Stimulated activated CD4-positive, alpha-beta T cell treated with anti-CD3 and anti-CD28 coated beads, Interleukin-4, amount 100 ng/mL, for 4 hours (primary cell): Measurements from ENCODE around the gene DEK.
"Not testable (repeated sequence)": the region's sequence is repeated elsewhere in the genome, so short reads cannot be mapped to it uniquely, and the experiment has no call there.

ENCODE experiments used
- DNase-seq, 2 experiments: peaks; one replicate each; pipeline ENCODE4 v3.0.0-alpha.2; 2020

Gene DEK

DNA sequence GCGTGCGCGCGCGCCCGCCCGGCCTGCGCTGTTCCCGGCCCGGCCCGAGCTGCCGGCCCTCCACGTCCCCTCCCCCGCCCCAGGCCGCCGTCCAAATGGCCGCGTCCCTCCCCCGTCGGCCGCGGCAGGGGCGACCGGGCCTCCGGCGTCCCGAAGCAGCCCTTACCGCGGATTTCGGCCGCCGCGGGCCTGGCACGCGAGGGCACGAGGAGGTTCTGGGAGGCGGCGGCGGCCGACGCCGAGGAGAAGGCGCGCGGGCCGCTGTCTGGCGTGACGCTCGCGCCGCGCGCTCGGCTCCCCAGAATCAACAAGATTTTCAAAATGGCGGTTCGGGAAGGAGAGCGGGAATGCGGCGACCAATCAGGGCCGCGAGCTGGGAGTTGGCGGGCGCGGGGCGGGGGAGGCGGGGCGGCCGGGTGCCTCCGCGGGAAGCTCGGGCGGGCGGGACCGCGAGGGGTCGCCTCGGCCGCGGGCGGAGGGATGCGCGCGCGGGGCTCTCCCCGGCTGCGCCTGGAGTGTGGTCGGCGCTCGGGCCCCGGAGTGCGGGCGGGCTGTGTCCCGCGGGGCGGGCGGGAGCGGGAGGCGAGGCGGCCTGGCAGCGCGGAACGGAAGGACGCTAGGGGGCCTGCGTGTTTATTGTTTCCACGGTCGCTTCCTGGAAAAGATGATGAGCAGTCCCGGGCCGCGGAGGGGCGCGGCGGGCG is at the start of gene DEK:
TSS of gene DEK (minus strand) at position 312 of the 704 bp plus-strand sequence. CDS start 543 bp downstream, outside the sequence.
- DNase-seq = peak; percentile 77 to 86

- DNase-seq = no peak
Observed at GRCh38 chr6:18312368-18312767, 48.0 kb upstream of the DEK start.

GRCh38 chr6:18310010-18310409 is 45.7 kb upstream of the DEK start:
- not testable (repeated sequence) for DNase-seq

DNA sequence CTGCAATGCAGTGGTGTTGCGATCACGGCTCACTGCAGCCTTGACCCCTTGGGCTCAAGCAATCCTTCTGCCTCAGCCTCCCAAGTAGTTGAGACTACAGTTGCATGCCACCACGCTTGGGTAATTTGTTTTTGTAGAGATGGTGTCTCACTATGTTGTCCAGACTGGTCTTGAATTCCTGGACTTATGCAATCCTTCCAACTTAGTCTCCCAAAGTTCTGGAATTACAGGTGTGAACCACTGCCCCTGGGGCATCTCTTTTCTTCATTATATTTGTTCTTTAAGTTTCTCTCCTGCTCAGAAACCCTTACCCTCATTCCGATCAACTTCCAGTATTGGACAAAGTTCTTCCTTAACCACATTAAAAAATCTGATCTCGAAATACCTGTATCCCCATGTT is 44.7 kb upstream of the DEK start:
- DNase-seq = no peak

DNA sequence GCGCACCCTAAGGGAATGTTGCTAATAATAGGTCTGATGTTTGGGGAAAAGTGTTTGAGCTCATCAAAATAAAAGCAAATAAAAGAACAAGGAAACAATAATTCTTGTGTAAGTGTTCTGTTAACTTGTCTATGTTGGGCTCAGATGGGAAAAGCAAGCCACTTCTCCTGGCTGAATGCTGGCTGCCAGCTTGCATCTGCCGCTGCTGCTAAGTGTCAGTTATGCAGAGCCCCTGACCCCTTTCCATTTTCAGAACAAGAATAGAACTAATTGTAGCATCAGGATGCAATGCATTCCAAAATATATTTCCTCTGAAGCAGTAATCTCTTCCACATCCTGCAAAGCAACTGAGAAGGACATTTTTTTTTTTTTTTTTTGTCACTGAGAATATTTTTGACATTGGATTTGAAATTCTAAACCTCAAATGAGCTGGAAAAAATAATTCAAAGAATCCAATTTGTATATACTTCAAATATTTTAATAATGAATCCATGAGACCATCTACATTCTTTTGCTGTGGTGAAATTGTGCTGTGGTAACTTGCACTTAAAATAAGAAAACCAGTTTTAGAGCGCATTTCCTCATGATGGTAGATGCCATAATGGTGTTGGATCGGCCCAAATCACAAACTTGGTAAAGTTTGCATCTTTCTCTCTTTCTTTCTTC is 43.9 kb upstream of the DEK start:
- DNase-seq = no peak

GRCh38 chr6:18306977-18307376 is 42.6 kb upstream of the DEK start:
- no peak for DNase-seq

DNA sequence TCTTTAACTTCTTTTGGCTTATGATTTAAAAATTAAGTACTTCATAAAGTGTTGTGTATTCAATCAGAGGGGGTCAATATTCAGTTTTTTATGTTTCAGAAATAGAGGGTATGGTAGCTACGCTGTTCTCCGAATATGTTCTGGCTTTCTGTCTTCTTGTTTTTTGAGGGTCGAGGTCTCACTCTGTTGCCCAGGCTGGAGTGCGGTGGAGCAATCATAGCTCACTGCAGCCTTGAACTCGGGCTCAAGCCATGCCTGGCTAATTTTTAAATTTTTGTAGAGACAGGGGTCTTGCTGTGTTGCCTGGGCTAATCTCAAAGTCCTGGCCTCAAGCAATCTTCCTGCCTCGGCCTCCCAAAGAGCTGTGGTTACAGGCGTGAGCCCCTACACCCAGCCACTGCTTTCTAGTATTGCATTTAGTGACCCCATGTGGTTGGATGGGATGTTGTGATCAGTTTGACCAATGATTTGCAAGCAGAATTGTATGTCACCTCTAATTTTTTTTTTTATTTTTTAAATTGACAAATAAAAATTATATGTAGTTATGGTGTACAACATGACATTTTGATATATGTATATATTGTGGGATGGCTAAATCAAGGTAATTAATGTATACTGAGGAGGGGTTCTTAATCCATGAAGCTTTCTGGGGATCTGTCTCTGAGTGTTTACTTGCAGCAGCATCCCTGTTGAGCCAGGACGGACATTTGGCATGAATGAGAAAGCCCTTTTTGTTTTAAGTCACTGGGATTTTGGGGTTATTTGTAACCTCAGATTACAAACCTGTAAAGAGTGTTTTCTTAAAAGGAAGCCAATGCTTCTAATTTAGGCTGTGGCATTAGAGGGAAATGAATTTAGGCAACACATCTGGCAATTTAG is 38.5 kb upstream of the DEK start:
- no peak for DNase-seq

DNA sequence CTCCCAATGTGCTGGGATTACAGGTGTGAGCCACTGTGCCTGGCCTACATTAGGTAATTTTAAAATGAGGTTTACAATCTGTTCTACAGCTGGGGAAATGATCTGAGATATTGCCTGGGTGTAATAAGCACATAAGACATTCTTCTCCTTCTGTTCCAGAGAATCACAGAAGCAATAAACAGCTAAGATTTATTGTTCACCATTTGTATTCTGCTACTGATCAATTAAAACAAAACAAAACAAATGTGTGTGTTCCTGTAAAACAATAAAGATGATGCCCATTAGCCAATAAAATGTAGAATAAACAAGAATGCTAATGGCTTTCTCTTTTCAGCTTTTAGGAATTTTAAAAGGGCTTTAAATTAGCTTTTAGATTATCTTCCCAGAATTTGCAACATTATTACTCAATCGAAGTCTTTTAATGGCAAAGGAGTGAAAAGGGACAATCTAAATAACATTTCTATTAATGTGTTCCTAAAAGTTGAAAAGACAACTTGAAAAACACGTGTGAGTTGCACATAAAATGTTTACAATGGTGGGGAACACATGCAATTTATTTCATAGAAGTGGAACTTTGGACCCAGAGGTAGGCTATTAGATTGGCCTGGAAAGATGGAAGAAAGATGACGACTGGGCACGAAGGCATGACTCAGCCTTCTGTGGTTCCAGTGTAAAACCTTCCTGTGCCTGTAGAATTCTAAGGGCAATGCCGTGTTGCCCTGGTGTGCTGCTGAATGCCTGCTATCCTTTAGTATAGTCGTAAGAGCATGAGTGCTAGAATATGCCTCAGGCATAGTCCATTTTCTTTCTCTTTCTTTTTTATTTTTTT is 29.0 kb upstream of the DEK start:
- DNase-seq = no peak

- DNase-seq = no peak
Observed at GRCh38 chr6:18289283-18289682, 25.0 kb upstream of the DEK start.

DNA sequence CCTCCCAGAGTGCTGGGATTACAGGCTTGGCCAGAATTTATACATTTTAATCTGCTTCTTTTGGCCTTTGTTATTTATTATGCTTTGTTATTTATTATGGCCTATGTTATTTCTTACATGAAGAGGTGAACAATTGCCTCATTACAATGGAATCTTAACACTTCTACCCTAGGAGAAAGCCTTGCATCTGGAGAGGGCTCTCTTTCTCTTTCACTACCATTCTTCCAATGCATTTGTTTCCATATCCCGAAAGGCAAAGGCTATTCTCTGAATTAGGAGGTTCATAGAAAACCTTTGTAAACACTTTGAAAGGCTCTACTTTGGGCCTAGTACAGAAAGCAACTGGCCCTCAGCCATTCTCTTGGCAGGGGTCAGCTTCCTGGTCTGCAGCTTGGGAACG is 19.9 kb upstream of the DEK start:
- no peak for DNase-seq

DNA sequence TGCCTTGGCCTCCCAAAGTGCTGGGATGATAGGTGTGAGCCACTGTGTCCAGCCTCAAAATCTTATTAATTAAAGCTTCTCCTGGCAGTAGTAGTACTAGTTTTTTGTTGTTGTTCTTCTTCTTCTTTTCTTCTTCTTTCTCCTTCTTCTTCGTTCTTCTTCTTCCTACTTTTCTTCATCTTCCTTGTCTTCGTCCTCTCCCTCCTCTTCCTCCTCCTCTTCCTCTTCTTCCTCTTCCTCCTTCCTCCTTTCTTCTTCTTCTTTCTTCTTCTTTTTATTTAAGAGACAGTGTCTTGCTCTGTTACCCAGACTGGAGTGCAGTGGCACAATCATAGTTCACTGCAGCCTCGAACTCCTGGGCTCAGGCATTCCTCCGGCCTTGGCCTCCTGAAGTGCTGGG is 17.2 kb upstream of the DEK start:
- no peak for DNase-seq

- DNase-seq = no peak
Observed at GRCh38 chr6:18280084-18280483, 15.8 kb upstream of the DEK start.

DNA sequence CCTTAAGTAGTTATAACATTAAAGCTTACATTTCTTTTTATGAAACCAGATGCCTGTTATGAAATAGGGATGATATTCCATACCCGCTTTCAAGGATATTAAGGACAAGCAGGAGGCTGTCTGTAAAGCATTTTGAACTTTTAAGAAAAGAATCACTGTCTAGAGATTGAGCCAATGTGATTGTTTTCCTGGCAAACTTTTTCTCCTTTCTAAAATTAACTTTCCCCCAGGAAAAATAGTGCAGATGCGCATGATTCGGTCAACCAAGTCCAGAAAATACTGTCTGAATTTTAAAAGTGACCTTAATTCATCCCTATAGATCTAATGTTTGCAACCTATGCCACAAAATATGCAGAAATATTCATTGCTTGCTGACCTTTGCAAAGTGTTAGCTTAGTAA is 15.1 kb upstream of the DEK start:
- DNase-seq = no peak

DNA sequence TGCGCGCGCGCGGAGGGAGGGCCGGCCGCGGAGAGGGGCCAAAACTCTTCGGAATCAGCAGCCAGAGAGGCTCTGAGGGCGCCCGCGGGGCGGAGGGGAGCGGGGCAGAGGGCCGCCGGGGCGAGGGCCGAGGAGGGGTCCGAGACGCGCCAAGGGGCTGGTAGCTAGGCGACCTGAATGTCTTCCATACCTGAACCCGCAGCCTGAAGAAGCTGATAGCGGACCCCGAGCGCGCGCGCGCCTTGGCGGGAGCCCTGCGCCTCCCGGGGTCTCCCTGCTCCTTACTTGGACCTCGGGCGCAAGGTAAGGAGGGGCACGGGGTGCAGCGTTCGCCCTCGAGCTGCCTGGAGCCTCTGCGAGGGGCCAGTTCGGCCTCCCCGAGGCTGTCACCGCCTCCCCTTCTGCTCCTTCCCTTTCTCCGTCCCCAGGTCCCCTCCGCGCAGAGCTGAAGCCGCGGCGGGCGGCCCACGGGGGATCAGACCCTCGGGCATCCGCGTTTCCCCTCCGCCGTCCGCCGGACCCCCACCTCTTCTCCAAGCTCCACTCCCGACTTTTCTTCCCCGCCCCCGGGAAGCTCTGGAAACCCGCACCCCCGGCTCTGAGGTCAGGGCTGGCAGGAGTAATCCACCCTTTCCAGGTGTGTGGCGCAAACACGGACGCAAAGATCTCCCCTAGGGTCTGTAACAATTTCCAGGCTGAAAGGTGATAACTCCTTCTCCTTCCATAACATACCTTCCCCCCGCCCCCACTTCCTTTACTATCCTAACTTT is 13.1 kb upstream of the DEK start:
- no peak for DNase-seq

DNA sequence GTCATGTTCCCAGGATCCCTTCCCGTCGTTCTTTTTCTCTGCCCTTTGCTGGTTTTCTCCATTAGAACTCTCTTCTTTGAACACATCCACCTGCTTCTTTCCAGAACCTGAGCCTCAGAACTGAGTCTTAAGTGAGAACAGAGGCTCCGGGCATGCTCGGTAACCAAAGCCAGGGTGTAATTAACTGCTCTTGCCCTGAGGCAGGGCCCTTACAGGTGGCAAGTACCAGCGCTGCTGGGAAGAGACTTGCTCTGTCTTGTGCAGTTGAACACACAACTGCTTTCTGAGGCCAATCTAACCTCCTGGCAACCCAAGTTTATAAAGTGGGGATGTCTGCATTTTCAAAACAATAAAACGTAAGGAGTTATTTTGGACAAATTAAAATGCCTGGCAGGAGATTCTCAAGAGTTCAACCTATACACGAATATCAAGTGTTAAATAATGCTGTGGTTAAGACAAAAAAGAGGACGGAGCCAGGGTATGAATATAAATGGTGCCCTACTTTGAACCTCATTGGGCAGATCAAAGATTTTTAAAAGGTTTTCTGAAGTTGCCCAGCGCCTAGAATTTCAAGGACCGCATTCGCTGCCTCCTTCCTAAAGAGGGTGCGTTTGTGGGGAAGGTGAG is 12.4 kb upstream of the DEK start:
- no peak for DNase-seq

GRCh38 chr6:18270216-18270615 is 5.9 kb upstream of the DEK start:
- DNase-seq = no peak

DNA sequence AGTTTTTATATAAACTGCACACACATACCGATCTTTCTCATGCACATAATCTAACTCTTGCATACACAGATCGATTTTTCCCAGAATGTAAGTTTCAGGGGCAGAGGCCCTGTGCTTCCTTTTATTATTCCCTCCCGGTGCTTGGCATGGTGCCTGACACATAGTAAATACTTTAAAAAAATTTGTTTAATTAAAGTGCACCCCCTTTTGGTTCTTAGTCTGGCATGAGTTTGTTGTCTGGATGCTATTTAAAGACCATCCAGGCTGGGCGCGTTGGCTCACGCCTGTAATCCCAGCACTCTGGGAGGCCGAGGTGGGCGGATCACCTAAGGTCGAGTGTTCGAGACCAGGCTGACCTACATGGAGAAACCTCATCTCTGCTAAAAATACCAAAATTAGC is 5.4 kb upstream of the DEK start:
- no peak for DNase-seq

DNA sequence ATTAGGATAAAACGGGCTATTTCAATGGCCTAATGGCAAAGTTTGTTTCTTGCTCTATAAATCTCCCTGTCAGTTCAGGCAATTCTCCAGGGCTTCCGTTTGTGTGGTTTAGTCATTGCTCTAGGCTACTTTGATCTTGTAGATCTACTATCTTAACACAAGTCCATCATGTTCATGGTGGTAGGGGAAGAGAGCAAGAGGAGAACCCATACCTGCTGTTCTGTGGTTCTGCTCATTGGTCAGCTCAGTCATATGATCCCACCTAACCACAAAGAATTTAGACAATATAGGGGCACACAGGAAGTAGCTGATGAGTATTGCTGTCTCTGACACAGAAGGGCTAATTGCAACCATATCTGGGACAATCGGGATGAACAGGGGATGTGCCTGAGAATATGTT is 4.9 kb upstream of the DEK start:
- DNase-seq = no peak

- DNase-seq = no peak
Observed at GRCh38 chr6:18268066-18268465, 3.7 kb upstream of the DEK start.

DNA sequence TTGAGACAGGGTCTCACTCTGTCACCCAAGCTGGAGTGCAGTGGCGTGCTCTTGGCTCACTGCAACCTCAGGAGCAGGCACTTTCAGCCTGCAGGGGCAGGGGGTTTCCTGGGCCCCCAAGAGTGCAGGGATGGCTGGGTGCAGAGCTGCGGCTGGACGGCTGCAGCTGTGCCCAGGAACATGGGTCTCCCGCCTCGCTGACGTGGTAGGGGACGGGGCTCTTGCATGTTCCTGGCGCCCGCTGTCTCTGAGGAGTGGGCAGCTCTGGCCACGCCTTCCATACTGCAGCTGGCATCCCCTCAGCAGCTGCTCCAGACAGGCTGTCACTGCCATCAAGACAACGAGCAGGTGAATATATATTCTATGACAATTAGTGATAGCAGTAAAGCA is 2.2 kb upstream of the DEK start:
- no peak for DNase-seq

DNA sequence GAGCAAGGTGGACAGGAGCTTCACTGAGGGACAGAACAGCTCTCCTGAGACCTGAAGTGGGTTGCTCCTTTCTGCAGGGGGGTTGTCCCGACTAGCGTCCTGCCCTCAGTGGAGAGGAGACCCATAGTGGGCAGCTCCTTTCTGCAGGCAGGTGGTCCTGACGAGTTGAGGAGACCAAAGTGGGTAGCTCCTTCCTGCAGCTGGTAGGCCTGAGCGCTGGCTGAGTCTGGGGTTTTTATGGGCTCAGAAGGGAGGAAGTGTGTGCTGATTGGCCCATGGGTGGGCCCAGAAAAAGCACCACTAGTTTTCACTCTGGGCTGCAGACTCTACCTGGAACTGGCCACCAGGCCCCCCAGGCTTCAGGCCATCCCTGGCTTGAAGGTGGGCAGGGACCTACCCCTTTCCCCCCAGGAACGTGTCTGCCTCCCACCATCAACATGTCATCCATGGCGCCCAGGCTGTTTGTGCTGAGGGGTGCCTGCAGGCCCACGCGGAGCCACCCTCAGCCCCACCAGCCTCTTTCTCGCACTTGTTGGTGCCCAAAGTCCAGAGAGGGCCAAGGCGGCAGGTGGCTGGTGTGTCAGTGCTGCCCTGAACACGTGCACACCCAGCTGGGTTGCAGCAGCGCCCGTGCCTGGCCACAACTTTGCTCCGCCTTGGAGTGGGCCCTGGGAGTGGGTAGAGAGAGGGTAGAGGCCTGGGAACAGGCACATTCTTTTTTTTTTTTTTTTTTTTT is 1.6 kb upstream of the DEK start:
- DNase-seq = no peak
